ENCODE data around the gene REV1. TPM values are rescaled to one million over a fixed set of nuclear protein-coding genes. Genes with fewer than 3 reads are reported as not detected.

The REV1 gene
- total and polyA plus RNA-seq, 2 of the 8 experiments (the other 6 are each of a cell fraction or from before 2014, with no cell fraction given), result 16.6 to 34.3 TPM

GRCh38 chr2:99386011-99386410, 103.8 kb downstream of the REV1 start:
- no peak overlapping the region for H4K91ac ChIP-seq (replicated peaks; ENCODE audit: insufficient read length, low read length)
- no peak overlapping the region for H3K4me3 ChIP-seq (ENCODE audit: extremely low read depth in 1 of 4, insufficient read depth in 2 of 4, low read depth in 3 of 4, low read length in 4 of 4)
- no peak overlapping the region for H3K56ac ChIP-seq (replicated peaks; ENCODE audit: insufficient read length, low read depth, low read length)
- WGBS, 2 experiments (ENCODE audit: extremely low coverage in 1 of 2, insufficient coverage in 1 of 2, insufficient read length in 1 of 2, insufficient replicate concordance in 2 of 2, low coverage in 1 of 2, low lambda C conversion rate in 2 of 2, missing lambda C conversion rate in 1 of 2), result 97% methylated on average over 2 of the region's 2 CpGs; no CpG with 5 or more reads in 1 of the 2 experiments
- TF ChIP-seq HDAC2 (IDR thresholded peaks at IDR 0.05; ENCODE audit: borderline replicate concordance in 1 of 2, low read depth in 2 of 2, low read length in 2 of 2) (no peak), TEAD4 (IDR thresholded peaks at IDR 0.05; ENCODE audit: low read depth, low read length) (no peak), CEBPB (IDR thresholded peaks at IDR 0.05; ENCODE audit: low read depth, low read length) (no peak), CREB1 (IDR thresholded peaks at IDR 0.05) (no peak), KDM5A (IDR thresholded peaks at IDR 0.05; ENCODE audit: low read length) (no peak), RFX5 (IDR thresholded peaks at IDR 0.05; ENCODE audit: borderline replicate concordance, low read depth, low read length) (no peak), EP300 (IDR thresholded peaks at IDR 0.05; ENCODE audit: borderline replicate concordance in 1 of 2, low read depth in 2 of 2, low read length in 2 of 2) (no peak), SP2 (IDR thresholded peaks at IDR 0.05; ENCODE audit: low read length) (no peak), FOSL1 (IDR thresholded peaks at IDR 0.05; ENCODE audit: insufficient read depth, low read depth, low read length) (no peak), KDM4A (IDR thresholded peaks at IDR 0.05; ENCODE audit: low read depth, low read length, severe bottlenecking) (no peak), SP1 (IDR thresholded peaks at IDR 0.05; ENCODE audit: low read depth, low read length) (no peak), JUND (IDR thresholded peaks at IDR 0.05; ENCODE audit: low read length) (no peak), GABPA (IDR thresholded peaks at IDR 0.05; ENCODE audit: borderline replicate concordance, insufficient read depth, low read length) (no peak), SAP30 (IDR thresholded peaks at IDR 0.05; ENCODE audit: insufficient read depth, insufficient replicate concordance, low read length) (no peak)
- no peak overlapping the region for H2BK12ac ChIP-seq (ENCODE audit: low read depth, low read length)
- H2AK5ac ChIP-seq (ENCODE audit: low read depth, low read length), result no peak overlapping the region
- no peaks in the 10 kb centered on the region for H4K20me1 ChIP-seq (replicated peaks in 1 of 2; ENCODE audit: control insufficient read depth in 1 of 2, insufficient read depth in 2 of 2, low read length in 2 of 2)
- H3K9me3 ChIP-seq (ENCODE audit: insufficient read depth in 2 of 2, low read depth in 1 of 2, low read length in 1 of 2), result no peaks in the 10 kb centered on the region
- H2BK120ac ChIP-seq (replicated peaks; ENCODE audit: low read depth, low read length), result no peak overlapping the region
- no peaks in the 10 kb centered on the region for H3K27me3 ChIP-seq (replicated peaks in 1 of 4; ENCODE audit: control insufficient read depth in 3 of 4, extremely low read depth in 1 of 4, insufficient read depth in 3 of 4, low read length in 3 of 4)
- H3K27ac ChIP-seq (ENCODE audit: low read depth, low read length), result no peak overlapping the region
- ChIA-PET POLR2A (ENCODE audit: partially characterized antibody) (no interaction called here), CTCF (ENCODE audit: partially characterized antibody) (no interaction called here)
- H3K79me1 ChIP-seq (ENCODE audit: low read depth, low read length), result 0 out of 2 replicates have a peak, but pooled peaks cover 2% of the 10 kb centered on the region
- 0 out of 4 replicates have a peak, but pooled peaks cover 0 to 2% of the 10 kb centered on the region in 2 experiments for H3K79me2 ChIP-seq (ENCODE audit: control insufficient read depth in 1 of 2, insufficient read depth in 2 of 2, low read length in 2 of 2)
- FAIRE-seq (no peak), DNase-seq (ENCODE audit: low read depth in 1 of 2, low spot score in 2 of 2) (no peak)
- no peak overlapping the region for H3K9ac ChIP-seq (replicated peaks in 1 of 4; ENCODE audit: extremely low read depth in 1 of 4, low read depth in 3 of 4, low read length in 3 of 4)
- peaks cover 2 to 37% (median 20%) of the 10 kb centered on the region in 4 experiments; a peak in 6 of 8 replicates for H3K36me3 ChIP-seq (ENCODE audit: control insufficient read depth in 2 of 4, insufficient read depth in 4 of 4, low read length in 3 of 4)
- no peak overlapping the region for H2BK20ac ChIP-seq (ENCODE audit: low read length)
- H3K18ac ChIP-seq (ENCODE audit: extremely low read depth, low read length), result no peak overlapping the region
- H2BK5ac ChIP-seq (ENCODE audit: low read depth, low read length), result no peak overlapping the region
- H3K23ac ChIP-seq (ENCODE audit: insufficient read length), result no peak overlapping the region
- no peak overlapping the region for H4K8ac ChIP-seq (ENCODE audit: extremely low read depth, insufficient read depth, low read length)
- no peak overlapping the region for H2AFZ ChIP-seq (ENCODE audit: low read length)
- no peaks in the 10 kb centered on the region for H3K4me1 ChIP-seq (replicated peaks in 1 of 4; ENCODE audit: control insufficient read depth in 3 of 4, insufficient read depth in 4 of 4, low read length in 3 of 4)
- H3K23me2 ChIP-seq (ENCODE audit: low read depth, low read length), result no peaks in the 10 kb centered on the region; the same call in 1 of the 2 replicates
- no peak overlapping the region for H2BK15ac ChIP-seq (ENCODE audit: low read length)
- H3K14ac ChIP-seq (ENCODE audit: insufficient read length), result no peak overlapping the region
- H4K5ac ChIP-seq (ENCODE audit: insufficient read length, low read depth, low read length), result no peak overlapping the region
- no peak overlapping the region for H3K4me2 ChIP-seq (ENCODE audit: insufficient read depth in 1 of 2, low read depth in 2 of 2, low read length in 2 of 2)
- H3K4ac ChIP-seq (replicated peaks; ENCODE audit: insufficient read length, low read depth, low read length), result no peak overlapping the region

Data from H1 (cell line).